Stimulated activated CD8-positive, alpha-beta memory T cell treated with anti-CD3 and anti-CD28 coated beads, Interleukin-7, amount 100 ng/mL, for 24 hours (primary cell): ENCODE results near the gene TPST2.
"Not testable (repeated sequence)": the region's sequence is repeated elsewhere in the genome, so short reads cannot be mapped to it uniquely, and the experiment has no call there.

Source experiments
- DNase-seq: peaks from one replicate; pipeline ENCODE4 v3.0.0-alpha.2; 2020; ENCODE audit warnings: low read depth

The TPST2 gene

GRCh38 chr22:26589845-26590736 lies at the start of gene TPST2:
TPST2 (minus strand) TSS chr22:26590132; CDS start chr22:26541630, 48,502 bp downstream.
- peak; percentile 50 for DNase-seq

- no peak for DNase-seq
These were observed 46.4 kb upstream of the TPST2 start for GRCh38 chr22:26636296-26636695.

- no peak for DNase-seq
These were observed 45.2 kb upstream of the TPST2 start for GRCh38 chr22:26635117-26635516.

GRCh38 chr22:26634189-26634588 lies 44.3 kb upstream of the TPST2 start:
- no peak for DNase-seq

- DNase-seq = no peak
These were observed 42.7 kb upstream of the TPST2 start for GRCh38 chr22:26632422-26633155.

GRCh38 chr22:26631282-26631681 lies 41.4 kb upstream of the TPST2 start:
- no peak for DNase-seq

GRCh38 chr22:26629988-26630761 lies 40.2 kb upstream of the TPST2 start:
- DNase-seq = no peak

- DNase-seq = no peak
These were observed 34.9 kb upstream of the TPST2 start for GRCh38 chr22:26624803-26625202.

- DNase-seq = no peak
These were observed 34.1 kb upstream of the TPST2 start for GRCh38 chr22:26623984-26624383.

GRCh38 chr22:26621663-26622062 lies 31.7 kb upstream of the TPST2 start, which contains the start of gene CRYBA4:
CRYBA4 (plus strand) TSS chr22:26621963; CDS start chr22:26622597, 634 bp downstream.
- DNase-seq = no peak

- DNase-seq = no peak
These were observed 30.3 kb upstream of the TPST2 start for GRCh38 chr22:26620197-26620596.

- no peak for DNase-seq
These were observed 29.6 kb upstream of the TPST2 start for GRCh38 chr22:26619510-26619909.

- DNase-seq = no peak
These were observed 28.5 kb upstream of the TPST2 start for GRCh38 chr22:26618455-26618854.

- DNase-seq = no peak
These were observed 27.6 kb upstream of the TPST2 start, which contains the start of gene CRYBB1 for GRCh38 chr22:26617271-26618199. CRYBB1 (minus strand) TSS chr22:26618027; CDS start chr22:26616319, 1,708 bp downstream.

GRCh38 chr22:26616650-26617049 lies 26.7 kb upstream of the TPST2 start:
- DNase-seq = no peak

- DNase-seq = no peak
These were observed 26.0 kb upstream of the TPST2 start for GRCh38 chr22:26615830-26616435.

- DNase-seq = no peak
These were observed 25.2 kb upstream of the TPST2 start for GRCh38 chr22:26615149-26615548.

GRCh38 chr22:26614322-26614721 lies 24.4 kb upstream of the TPST2 start:
- DNase-seq = no peak

- not testable (repeated sequence) for DNase-seq
These were observed 23.8 kb upstream of the TPST2 start for GRCh38 chr22:26613753-26614152.

GRCh38 chr22:26612652-26613051 lies 22.7 kb upstream of the TPST2 start:
- DNase-seq = no peak

GRCh38 chr22:26610996-26611395 lies 21.1 kb upstream of the TPST2 start:
- no peak for DNase-seq
